Smooth muscle cell (in vitro differentiated cells): ENCODE results near the gene SLC37A3. TPM values are rescaled to one million over a fixed set of nuclear protein-coding genes. Genes with fewer than 3 reads are reported as not detected.

Source experiments
- DNase-seq: peaks from one replicate; lab custom pipeline; 2025; ENCODE audit not compliant: unreplicated experiment; lab: John Stamatoyannopoulos, UW
- H2AFZ ChIP-seq: fragments of 200-600 bp; sonication (generic); 2 replicates; pipeline ENCODE4 v1.6.0; 2016; ENCODE audit warnings: antibody characterized with exemption, low read depth, mild to moderate bottlenecking
- H3F3A ChIP-seq: fragments of 200-600 bp; sonication (generic); 2 replicates; pipeline ENCODE4 v1.6.0; 2017; ENCODE audit warnings: antibody characterized with exemption, low read depth
- H3K27ac ChIP-seq: fragments of 200-600 bp; sonication (generic); 2 replicates; pipeline ENCODE4 v1.5.1; 2016; ENCODE audit warnings: low read depth, mild to moderate bottlenecking
- H3K27me3 ChIP-seq: fragments of 200-600 bp; sonication (generic); 2 replicates; pipeline ENCODE4 v1.6.1; 2016; ENCODE audit warnings: low read depth, mild to moderate bottlenecking
- H3K36me3 ChIP-seq: fragments of 200-600 bp; sonication (generic); 2 replicates; pipeline ENCODE4 v1.5.1; 2016; ENCODE audit warnings: low read depth
- H3K4me1 ChIP-seq: fragments of 200-600 bp; sonication (generic); 2 replicates; pipeline ENCODE4 v1.5.1; 2016; ENCODE audit warnings: low read depth
- H3K4me2 ChIP-seq: fragments of 200-600 bp; sonication (generic); 2 replicates; pipeline ENCODE4 v1.6.0; 2016; ENCODE audit warnings: mild to moderate bottlenecking
- H3K4me3 ChIP-seq: fragments of 200-600 bp; sonication (generic); 2 replicates; pipeline ENCODE4 v1.5.1; 2016; ENCODE audit warnings: mild to moderate bottlenecking
- H3K79me2 ChIP-seq: fragments of 200-600 bp; sonication (generic); 2 replicates; pipeline ENCODE4 v1.6.0; 2016; ENCODE audit warnings: low read depth, mild to moderate bottlenecking
- H3K9ac ChIP-seq: fragments of 200-600 bp; sonication (generic); 2 replicates; pipeline ENCODE4 v1.6.0; 2016; ENCODE audit warnings: low read depth
- H3K9me3 ChIP-seq: fragments of 200-600 bp; sonication (generic); replicated peaks from 2 replicates; pipeline ENCODE4 v1.5.1; 2016; ENCODE audit warnings: low read depth
- H4K20me1 ChIP-seq: fragments of 200-600 bp; sonication (generic); 2 replicates; pipeline ENCODE4 v1.6.0; 2016; ENCODE audit warnings: low read depth
- CTCF ChIP-seq: fragments of 200-600 bp; sonication (generic); IDR thresholded peaks from 2 replicates; pipeline ENCODE4 v1.5.1; 2017; ENCODE audit warnings: borderline replicate concordance, mild to moderate bottlenecking, antibody characterized with exemption; ENCODE audit not compliant: insufficient read depth, poor library complexity, severe bottlenecking
- WGBS: methylation state at CpG from one replicate; pipeline ENCODE4 v1.1.7; 2016; ENCODE audit warnings: low lambda C conversion rate; 5-methylcytosine and 5-hydroxymethylcytosine counted together
- polyA plus RNA-seq: library from polyadenylated mRNA; unstranded; fragments of >200 nt; fragmentation: Nextera tagmentation; extraction: Ambion mirVana; gene quantifications from 2 replicates; pipeline ENCODE4 v1.2.1, GENCODE V29; 2016
- total RNA-seq: library from RNA; depleted of rRNA; stranded (reverse); fragments of >200 nt; gene quantifications from 2 replicates; pipeline ENCODE4 v1.2.3, GENCODE V29; 2014

Gene SLC37A3
- total and polyA plus RNA-seq, 2 experiments from 2014 or later: 42.8 to 54.2 TPM

- Histone ChIP-seq H2AFZ (no peak overlapping the region), H3F3A (no peaks in the 10 kb centered on the region), H3K4me3 (no peak overlapping the region), H3K4me1 (no peaks in the 10 kb centered on the region), H3K79me2 (no peaks in the 10 kb centered on the region), H3K9me3 (no peaks in the 10 kb centered on the region), H4K20me1 (no peaks in the 10 kb centered on the region), H3K36me3 (no peaks in the 10 kb centered on the region), H3K4me2 (no peak overlapping the region), H3K27ac (no peak overlapping the region), H3K9ac (no peak overlapping the region), H3K27me3 (no peaks in the 10 kb centered on the region)
- 93% methylated on average over 3 of the region's 3 CpGs for WGBS
- no peak for DNase-seq
- TF ChIP-seq CTCF: no peak
Observed at GRCh38 chr7:140304191-140304799, 94.0 kb downstream of the SLC37A3 start.

GRCh38 chr7:140300243-140301136 lies 97.8 kb downstream of the SLC37A3 start:
- Histone ChIP-seq H3K36me3 (no peaks in the 10 kb centered on the region), H3K79me2 (no peaks in the 10 kb centered on the region), H4K20me1 (no peaks in the 10 kb centered on the region), H3K4me1 (no peaks in the 10 kb centered on the region), H3K9me3 (no peaks in the 10 kb centered on the region), H2AFZ (no peak overlapping the region), H3K27ac (no peak overlapping the region), H3K4me2 (no peak overlapping the region), H3K27me3 (no peaks in the 10 kb centered on the region), H3F3A (no peaks in the 10 kb centered on the region), H3K4me3 (no peak overlapping the region), H3K9ac (no peak overlapping the region)
- TF ChIP-seq CTCF: no peak
- no peak for DNase-seq
- 83% methylated on average over 13 of the region's 13 CpGs for WGBS

DNA sequence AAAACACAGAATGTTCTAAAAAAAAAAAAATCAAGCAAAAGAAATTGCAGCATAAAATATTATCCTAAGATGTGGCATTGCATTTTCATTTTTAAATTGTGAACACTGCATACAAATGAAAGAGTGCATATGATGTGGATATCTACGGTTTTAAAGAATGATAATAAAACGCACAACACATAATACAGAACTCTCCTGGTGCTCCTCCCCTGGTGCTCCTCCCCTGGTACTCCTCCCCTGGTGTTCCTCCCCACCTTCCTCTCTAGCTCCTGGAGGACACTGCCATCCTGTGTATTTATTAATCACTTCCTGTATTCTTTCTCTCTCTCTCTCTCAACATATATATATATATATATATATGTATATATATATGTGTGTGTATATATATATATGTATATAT lies 100.1 kb downstream of the SLC37A3 start:
- no peaks in the 10 kb centered on the region for H4K20me1 ChIP-seq
- no peaks in the 10 kb centered on the region for H3F3A ChIP-seq
- no peaks in the 10 kb centered on the region for H3K9me3 ChIP-seq
- no peak for TF ChIP-seq CTCF
- H3K79me2 ChIP-seq: no peaks in the 10 kb centered on the region
- no peak for DNase-seq
- no peaks in the 10 kb centered on the region for H3K4me1 ChIP-seq
- 95% methylated on average over 2 of the region's 2 CpGs for WGBS
- no peaks in the 10 kb centered on the region for H3K27me3 ChIP-seq
- H3K4me2 ChIP-seq: no peak overlapping the region
- H3K9ac ChIP-seq: no peak overlapping the region
- no peak overlapping the region for H2AFZ ChIP-seq
- no peak overlapping the region for H3K4me3 ChIP-seq
- no peak overlapping the region for H3K27ac ChIP-seq
- H3K36me3 ChIP-seq: no peaks in the 10 kb centered on the region
